A673 (cell line): ENCODE measurements around the gene PLPP7. TPM values are rescaled to one million over a fixed set of nuclear protein-coding genes. Genes with fewer than 3 reads are reported as not detected.

Experiments used
- BruUV-seq: library from RNA; stranded (reverse); fragments of 400-500 nt; replicated peaks from 2 replicates; lab custom pipeline; 2021; lab: Mats Ljungman, UMichigan
- CTCF ChIA-PET: fragments of 300-600 bp; sonication (Branson Sonifier 250); formaldehyde crosslinking; loops from one replicate; lab custom pipeline; 2022; ENCODE audit warnings: antibody characterized with exemption; lab: Charles Lee
- POLR2A ChIA-PET: fragments of 300-600 bp; sonication (Branson Sonifier 250); formaldehyde crosslinking; loops from one replicate; lab custom pipeline; 2022; ENCODE audit warnings: antibody characterized with exemption; ENCODE audit not compliant: low non-redundant PET; lab: Charles Lee
- DNase-seq: peaks from one replicate; pipeline ENCODE4 v3.0.0-alpha.2; 2015; ENCODE audit warnings: low spot score
- H3K27ac ChIP-seq: fragments of 200-600 bp; sonication (generic); 2 replicates; pipeline ENCODE4 v1.5.1; 2016; ENCODE audit warnings: mixed run types, low read depth, mild to moderate bottlenecking, mixed read lengths, antibody characterized with exemption, low read length; ENCODE audit not compliant: poor library complexity, severe bottlenecking
- H3K27me3 ChIP-seq: fragments of 200-600 bp; sonication (generic); replicated peaks from 2 replicates; pipeline ENCODE4 v1.6.1; 2017; ENCODE audit warnings: mixed run types, low read depth, mild to moderate bottlenecking, mixed read lengths, antibody characterized with exemption, low read length; ENCODE audit not compliant: insufficient read depth, poor library complexity
- H3K36me3 ChIP-seq: fragments of 200-600 bp; sonication (generic); 2 replicates; pipeline ENCODE4 v1.6.1; 2016; ENCODE audit warnings: mixed run types, mild to moderate bottlenecking, mixed read lengths, antibody characterized with exemption, low read length; ENCODE audit not compliant: insufficient read depth, poor library complexity, severe bottlenecking
- H3K4me1 ChIP-seq: fragments of 200-600 bp; sonication (generic); 2 replicates; pipeline ENCODE4 v1.6.1; 2017; ENCODE audit warnings: mixed run types, mild to moderate bottlenecking, mixed read lengths, antibody characterized with exemption, low read length; ENCODE audit not compliant: insufficient read depth, poor library complexity, severe bottlenecking
- H3K4me3 ChIP-seq: fragments of 200-600 bp; sonication (generic); 2 replicates; pipeline ENCODE4 v1.5.1; 2016; ENCODE audit warnings: low read depth, mixed run types, mild to moderate bottlenecking, mixed read lengths, low read length; ENCODE audit not compliant: poor library complexity, severe bottlenecking
- H3K9me3 ChIP-seq: fragments of 200-600 bp; sonication (generic); 2 replicates; pipeline ENCODE4 v1.6.1; 2016; ENCODE audit warnings: mixed run types, low read depth, mild to moderate bottlenecking, mixed read lengths, antibody characterized with exemption, low read length; ENCODE audit not compliant: poor library complexity, severe bottlenecking
- CTCF ChIP-seq: fragments of 300-800, 200-600 bp; sonication (generic); conservative IDR thresholded peaks from 2 replicates; pipeline ENCODE4 v1.5.1; 2017; ENCODE audit warnings: low read depth, mild to moderate bottlenecking, antibody characterized with exemption, low read length, moderate library complexity, mixed read lengths
- EZH2 ChIP-seq: fragments of 200-600 bp; sonication (generic); IDR thresholded peaks from 2 replicates; pipeline ENCODE4 v1.6.1; 2017; ENCODE audit warnings: borderline replicate concordance, low read depth, mild to moderate bottlenecking, mixed read lengths, antibody characterized with exemption, low read length; ENCODE audit not compliant: poor library complexity, severe bottlenecking
- intact Hi-C: fragments of 100-400 bp; cut with micrococcal nuclease; formaldehyde crosslinking; loops from one replicate; pipeline ENCODE4 v1.10.0; 2022; ENCODE audit not compliant: unreplicated experiment
- total RNA-seq: library from RNA; stranded (reverse); gene quantifications from 2 replicates; pipeline ENCODE4 v1.2.3, GENCODE V29; 2021

Gene PLPP7
- total RNA-seq, 1 experiment from 2014 or later: not detected

- Histone ChIP-seq H3K27ac (no peak overlapping the region), H3K4me3 (no peak overlapping the region), H3K9me3 (no peaks in the 10 kb centered on the region), H3K4me1 (no peaks in the 10 kb centered on the region), H3K36me3 (no peaks in the 10 kb centered on the region), H3K27me3 (no peaks in the 10 kb centered on the region)
- DNase-seq: no peak
- no TSS peak for BruUV-seq
- intact Hi-C loops: no loop called here
- ChIA-PET POLR2A (no interaction called here), CTCF (no interaction called here)
- TF ChIP-seq CTCF (no peak), EZH2 (no peak)
These were observed 19.5 kb downstream of the PLPP7 start for GRCh38 chr9:131308906-131309529.

GRCh38 chr9:131309530-131310276 lies 20.2 kb downstream of the PLPP7 start:
- TF ChIP-seq EZH2: no peak
- no peak for TF ChIP-seq CTCF
- Histone ChIP-seq H3K36me3 (no peaks in the 10 kb centered on the region), H3K9me3 (no peaks in the 10 kb centered on the region), H3K4me3 (no peak overlapping the region), H3K27me3 (no peaks in the 10 kb centered on the region), H3K27ac (no peak overlapping the region), H3K4me1 (no peaks in the 10 kb centered on the region)
- no TSS peak for BruUV-seq
- DNase-seq: no peak
- ChIA-PET CTCF (no interaction called here), POLR2A (no interaction called here)
- intact Hi-C loops: no loop called here

GRCh38 chr9:131310833-131311554 lies 21.5 kb downstream of the PLPP7 start:
- no peaks in the 10 kb centered on the region for H3K9me3 ChIP-seq
- no TSS peak for BruUV-seq
- no peaks in the 10 kb centered on the region for H3K4me1 ChIP-seq
- DNase-seq: no peak
- intact Hi-C loops: no loop called here
- H3K36me3 ChIP-seq: no peaks in the 10 kb centered on the region
- no peak overlapping the region for H3K27ac ChIP-seq
- H3K27me3 ChIP-seq: no peaks in the 10 kb centered on the region
- CTCF ChIA-PET: no interaction called here
- H3K4me3 ChIP-seq: no peak overlapping the region
- POLR2A ChIA-PET: no interaction called here
- TF ChIP-seq CTCF (no peak), EZH2 (no peak)
